CD14-positive monocyte (primary cell): ENCODE measurements around the gene MAP3K20. TPM values are rescaled to one million over a fixed set of nuclear protein-coding genes. Genes with fewer than 3 reads are reported as not detected.

Experiments
- DNase-seq, 3 donors: peaks; one replicate each; pipeline ENCODE4 v3.0.0-alpha.2; 2011 to 2022
- H2AFZ ChIP-seq: 2 replicates; pipeline ENCODE4 v1.6.0; 2012; ENCODE audit warnings: mild to moderate bottlenecking, low read depth, low read length, inconsistent platforms; ENCODE audit not compliant: insufficient read depth, poor library complexity, severe bottlenecking
- H3K27ac ChIP-seq, 2 donors: 1 replicate in 1 of 2; 2 replicates in 1 of 2; pipeline ENCODE4 v1.5.1; 2012 to 2013; ENCODE audit warnings: low read length in 2 of 2, control low read depth in 1 of 2, inconsistent platforms in 1 of 2, low read depth in 1 of 2, mild to moderate bottlenecking in 1 of 2
- H3K27me3 ChIP-seq, 2 donors: one replicate each; pipeline versions ENCODE4 v1.6.0 to v1.6.1; 2011 to 2013; ENCODE audit warnings: low read length in 2 of 2; ENCODE audit not compliant: control insufficient read depth in 2 of 2, insufficient read depth in 2 of 2
- H3K36me3 ChIP-seq, 2 donors: replicated peaks in 1 of 2; 1 replicate in 1 of 2; 2 replicates in 1 of 2; pipeline versions ENCODE4 v1.5.1 to v1.6.1; 2012 to 2013; ENCODE audit warnings: low read length in 2 of 2, control low read depth in 1 of 2, inconsistent platforms in 1 of 2, mild to moderate bottlenecking in 1 of 2; ENCODE audit not compliant: insufficient read depth in 2 of 2, control insufficient read depth in 1 of 2
- H3K4me1 ChIP-seq, 2 donors: 1 replicate in 1 of 2; 2 replicates in 1 of 2; pipeline versions ENCODE4 v1.5.1 to v1.6.1; 2012 to 2013; ENCODE audit warnings: low read length in 2 of 2, control low read depth in 1 of 2, inconsistent platforms in 1 of 2, mild to moderate bottlenecking in 1 of 2, moderate library complexity in 1 of 2; ENCODE audit not compliant: insufficient read depth in 2 of 2, control insufficient read depth in 1 of 2
- H3K4me2 ChIP-seq: replicated peaks from 2 replicates; pipeline ENCODE3; 2012; ENCODE audit warnings: low read length, moderate library complexity, mild to moderate bottlenecking; ENCODE audit not compliant: poor library complexity, severe bottlenecking; ENCODE audit errors: extremely low read depth
- H3K4me3 ChIP-seq, 3 experiments: fragments of 200-600 bp in 1 of 3; sonication (generic) in 1 of 3; replicated peaks in 1 of 3; 1 replicate in 2 of 3; 2 replicates in 1 of 3; pipeline ENCODE4 v1.5.1; 2011 to 2013; ENCODE audit warnings: low read length in 3 of 3, mild to moderate bottlenecking in 3 of 3, control low read depth in 2 of 3, low read depth in 2 of 3, inconsistent platforms in 1 of 3, moderate library complexity in 1 of 3
- H3K79me2 ChIP-seq: 2 replicates; pipeline ENCODE4 v1.6.0; 2012; ENCODE audit warnings: mild to moderate bottlenecking, control low read depth, inconsistent platforms, low read length, moderate library complexity; ENCODE audit not compliant: insufficient read depth
- H3K9ac ChIP-seq: 2 replicates; pipeline ENCODE4 v1.6.0; 2017; ENCODE audit warnings: low read length, mild to moderate bottlenecking; ENCODE audit not compliant: insufficient read depth, poor library complexity, severe bottlenecking
- H3K9me3 ChIP-seq, 2 donors: replicated peaks in 1 of 2; 1 replicate in 1 of 2; 2 replicates in 1 of 2; pipeline versions ENCODE4 v1.5.1 to v1.6.1; 2012 to 2013; ENCODE audit warnings: low read length in 2 of 2, control low read depth in 1 of 2; ENCODE audit not compliant: control insufficient read depth in 1 of 2, insufficient read depth in 1 of 2
- H4K20me1 ChIP-seq: 2 replicates; pipeline ENCODE4 v1.6.0; 2012; ENCODE audit warnings: mild to moderate bottlenecking, low read length, control low read depth, moderate library complexity; ENCODE audit not compliant: insufficient read depth
- H3K27ac Mint-ChIP-seq, 7 donors: one replicate each; pipeline ENCODE4 v1.8.0; 2020; ENCODE audit warnings: mild to moderate bottlenecking in 7 of 7, mixed read lengths in 7 of 7, moderate library complexity in 6 of 7, inconsistent platforms in 2 of 7
- H3K27me3 Mint-ChIP-seq, 3 donors: one replicate each; pipeline ENCODE4 v1.8.0; 2021 to 2022; ENCODE audit warnings: low read depth in 3 of 3, mild to moderate bottlenecking in 3 of 3, mixed read lengths in 3 of 3, moderate library complexity in 3 of 3, inconsistent platforms in 1 of 3
- H3K36me3 Mint-ChIP-seq, 2 donors: one replicate each; pipeline ENCODE4 v1.8.0; 2020; ENCODE audit warnings: mixed read lengths in 2 of 2, inconsistent platforms in 1 of 2, mild to moderate bottlenecking in 1 of 2
- H3K4me1 Mint-ChIP-seq: one replicate; pipeline ENCODE4 v1.8.0; 2020; ENCODE audit warnings: mild to moderate bottlenecking, mixed read lengths
- H3K4me3 Mint-ChIP-seq, 2 donors: one replicate each; pipeline ENCODE4 v1.8.0; 2020; ENCODE audit warnings: mild to moderate bottlenecking in 2 of 2, mixed read lengths in 2 of 2, moderate library complexity in 1 of 2
- H3K9me3 Mint-ChIP-seq, 7 donors: one replicate each; pipeline ENCODE4 v1.8.0; 2020 to 2022; ENCODE audit warnings: mixed read lengths in 7 of 7, mild to moderate bottlenecking in 6 of 7, moderate library complexity in 6 of 7, inconsistent platforms in 2 of 7
- whole genome bisulfite sequencing: methylation state at CpG from one replicate; pipeline ENCODE4 v1.1.5; 2013; ENCODE audit warnings: missing lambda C conversion rate; ENCODE audit not compliant: insufficient coverage; 5-methylcytosine and 5-hydroxymethylcytosine counted together
- intact Hi-C, 2 donors: fragments of 100-400 bp; cut with micrococcal nuclease; formaldehyde crosslinking; loops; one replicate each; pipeline versions ENCODE4 v1.15.0 to v1.15.1; 2023
- polyA plus RNA-seq, 3 donors: library from polyadenylated mRNA; depleted of rRNA in 1 of 3; unstranded in 2 of 3; stranded (reverse) in 1 of 3; fragments of 300-500 nt in 2 of 3; fragments of >200 nt in 1 of 3; fragmentation: Illumina TruSeq in 2 of 3; gene quantifications; 1 replicate in 2 of 3; 2 replicates in 1 of 3; pipeline ENCODE4 v1.2.3, GENCODE V29; 2012 to 2021
- TF ChIP-seq, protein P1 (sequence below): fragments of 200-600 bp; IDR thresholded peaks from one replicate; pipeline ENCODE4 v1.8.0; 2022; ENCODE audit warnings: antibody characterized with exemption, mild to moderate bottlenecking

MAP3K20 gene
- polyA plus RNA-seq, 3 donors = 14.3 to 30.7 (median 21.6) TPM

DNA sequence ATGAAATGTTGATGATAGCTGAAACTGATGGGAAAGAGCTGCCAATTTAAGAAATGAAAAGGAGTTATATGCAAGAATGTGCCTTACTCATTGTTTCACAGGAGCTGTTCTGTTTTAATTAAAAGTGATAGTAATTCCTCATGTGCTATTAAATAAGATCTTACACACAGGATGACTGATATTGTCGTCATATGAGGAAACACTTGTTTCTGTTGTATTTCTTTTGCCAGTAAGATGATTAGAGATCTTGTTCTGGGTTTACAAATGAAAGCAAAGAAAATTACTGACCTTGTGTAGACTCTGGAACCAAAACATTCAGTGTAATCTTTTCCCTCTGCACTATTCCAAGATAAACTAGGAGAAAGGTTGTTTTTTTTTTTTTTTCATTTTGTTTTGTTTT lies 123.6 kb downstream of the MAP3K20 start:
- no peaks in the 10 kb centered on the region for H3K27me3 Mint-ChIP-seq
- no peak overlapping the region for H2AFZ ChIP-seq
- H3K36me3 ChIP-seq = peaks cover 45 to 83% of the 10 kb centered on the region in 2 donors
- peaks cover 50 to 51% of the 10 kb centered on the region in 2 donors for H3K36me3 Mint-ChIP-seq
- H3K4me3 ChIP-seq = no peak overlapping the region
- H3K27ac ChIP-seq = no peak overlapping the region
- H3K4me3 Mint-ChIP-seq = no peak overlapping the region
- no peaks in the 10 kb centered on the region for H3K9me3 ChIP-seq
- no peaks in the 10 kb centered on the region for H3K4me1 ChIP-seq
- TF ChIP-seq, protein P1, sequence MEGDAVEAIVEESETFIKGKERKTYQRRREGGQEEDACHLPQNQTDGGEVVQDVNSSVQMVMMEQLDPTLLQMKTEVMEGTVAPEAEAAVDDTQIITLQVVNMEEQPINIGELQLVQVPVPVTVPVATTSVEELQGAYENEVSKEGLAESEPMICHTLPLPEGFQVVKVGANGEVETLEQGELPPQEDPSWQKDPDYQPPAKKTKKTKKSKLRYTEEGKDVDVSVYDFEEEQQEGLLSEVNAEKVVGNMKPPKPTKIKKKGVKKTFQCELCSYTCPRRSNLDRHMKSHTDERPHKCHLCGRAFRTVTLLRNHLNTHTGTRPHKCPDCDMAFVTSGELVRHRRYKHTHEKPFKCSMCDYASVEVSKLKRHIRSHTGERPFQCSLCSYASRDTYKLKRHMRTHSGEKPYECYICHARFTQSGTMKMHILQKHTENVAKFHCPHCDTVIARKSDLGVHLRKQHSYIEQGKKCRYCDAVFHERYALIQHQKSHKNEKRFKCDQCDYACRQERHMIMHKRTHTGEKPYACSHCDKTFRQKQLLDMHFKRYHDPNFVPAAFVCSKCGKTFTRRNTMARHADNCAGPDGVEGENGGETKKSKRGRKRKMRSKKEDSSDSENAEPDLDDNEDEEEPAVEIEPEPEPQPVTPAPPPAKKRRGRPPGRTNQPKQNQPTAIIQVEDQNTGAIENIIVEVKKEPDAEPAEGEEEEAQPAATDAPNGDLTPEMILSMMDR = no peak
- no peak overlapping the region for H3K9ac ChIP-seq
- peaks cover 0 to 1% (median 0%) of the 10 kb centered on the region in 7 donors for H3K9me3 Mint-ChIP-seq
- no peaks in the 10 kb centered on the region for H3K27me3 ChIP-seq
- no peaks in the 10 kb centered on the region for H4K20me1 ChIP-seq
- no peak overlapping the region for H3K27ac Mint-ChIP-seq
- no peaks in the 10 kb centered on the region for H3K79me2 ChIP-seq
- DNase-seq = no peak
- intact Hi-C loops = no loop called here
- no CpG with 5 or more reads among the region's 1 CpG for WGBS
- no peaks in the 10 kb centered on the region for H3K4me1 Mint-ChIP-seq
- H3K4me2 ChIP-seq = no peak overlapping the region

DNA sequence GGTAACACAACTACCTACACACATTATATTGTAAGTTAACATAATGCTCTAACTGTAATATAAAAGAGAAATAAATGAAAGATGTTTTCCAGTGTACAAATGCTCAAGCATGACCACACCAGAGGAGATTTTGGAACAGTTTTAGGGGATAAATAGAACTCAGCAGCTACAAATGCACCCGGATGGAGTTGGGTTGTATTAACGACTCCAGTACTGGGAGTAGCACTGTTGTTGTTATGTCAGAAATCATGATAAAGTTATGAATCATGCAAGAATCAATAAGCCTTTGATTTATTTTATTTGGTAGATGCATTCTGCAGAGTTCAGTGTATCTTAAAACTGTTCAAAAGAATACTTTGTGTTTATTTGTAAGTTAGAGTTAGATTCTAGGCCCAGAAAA lies 126.9 kb downstream of the MAP3K20 start:
- peaks cover 41 to 73% of the 10 kb centered on the region in 2 donors for H3K36me3 ChIP-seq
- H3K27me3 ChIP-seq = no peaks in the 10 kb centered on the region
- H3K4me3 ChIP-seq = no peak overlapping the region
- H4K20me1 ChIP-seq = no peaks in the 10 kb centered on the region
- H3K27ac Mint-ChIP-seq = no peak overlapping the region
- H3K9me3 ChIP-seq = no peaks in the 10 kb centered on the region
- intact Hi-C loops = no loop called here
- no peaks in the 10 kb centered on the region for H3K4me1 ChIP-seq
- H3K9ac ChIP-seq = no peak overlapping the region
- no peaks in the 10 kb centered on the region for H3K4me1 Mint-ChIP-seq
- H3K27me3 Mint-ChIP-seq = no peaks in the 10 kb centered on the region
- H3K36me3 Mint-ChIP-seq = peaks cover 51 to 57% of the 10 kb centered on the region in 2 donors
- DNase-seq = no peak
- no peak overlapping the region for H3K4me2 ChIP-seq
- no peak overlapping the region for H3K27ac ChIP-seq
- TF ChIP-seq, protein P1 = no peak
- H3K9me3 Mint-ChIP-seq = peaks cover 0 to 2% (median 0%) of the 10 kb centered on the region in 7 donors
- 100% methylated on average over 2 of the region's 2 CpGs for WGBS
- no peak overlapping the region for H2AFZ ChIP-seq
- H3K4me3 Mint-ChIP-seq = no peak overlapping the region
- H3K79me2 ChIP-seq = no peaks in the 10 kb centered on the region
